Uterus (tissue), 2 donors: ENCODE results near the gene PLCB3.

Experiments
- CTCF ChIP-seq, 4 experiments: fragments of 200-600 bp in 2 of 4; fragments of 450-650 bp in 2 of 4; sonication (generic) in 2 of 4; IDR thresholded peaks; one replicate each; pipeline ENCODE4 v1.5.1; 2016 to 2019; ENCODE audit warnings: antibody characterized with exemption in 4 of 4, mild to moderate bottlenecking in 2 of 4, moderate library complexity in 1 of 4
- POLR2A ChIP-seq, 2 donors: fragments of 450-650 bp; IDR thresholded peaks; one replicate each; pipeline ENCODE4 v1.6.1; 2016; ENCODE audit warnings: antibody characterized with exemption in 2 of 2, mild to moderate bottlenecking in 1 of 2, moderate library complexity in 1 of 2

- TF ChIP-seq CTCF (IDR thresholded peaks at IDR 0.05) (no peak), POLR2A (IDR thresholded peaks at IDR 0.05) (no peak)
Observed at GRCh38 chr11:64229744-64230170, 21.6 kb upstream of the PLCB3 start.
